GM23338 (cell line): Measurements from ENCODE around the gene ERC2.
"Not testable (repeated sequence)": the region's sequence is repeated elsewhere in the genome, so short reads cannot be mapped to it uniquely, and the experiment has no call there.

Source experiments
- CREB1 ChIP-seq: fragments of 250-450 bp; sonication (Bioruptor Pico); IDR thresholded peaks from 2 replicates; pipeline ENCODE4 v1.5.0; 2020; ENCODE audit warnings: low read depth, mild to moderate bottlenecking, moderate library complexity
- CTCF ChIP-seq, 2 experiments: fragments of 200-600 bp in 1 of 2; sonication (generic) in 1 of 2; conservative IDR thresholded peaks; 2 replicates each; pipeline versions ENCODE4 v1.5.1 to v1.6.1; 2016 to 2017; ENCODE audit warnings: antibody characterized with exemption in 2 of 2, low read depth in 2 of 2, mild to moderate bottlenecking in 2 of 2, moderate library complexity in 1 of 2
- EZH2 ChIP-seq: fragments of 200-600 bp; sonication (generic); IDR thresholded peaks from one replicate; pipeline ENCODE4 v1.8.0; 2017; ENCODE audit warnings: antibody characterized with exemption, mild to moderate bottlenecking, low read depth; ENCODE audit not compliant: unreplicated experiment
- EZH2phosphoT487 ChIP-seq: fragments of 200-600 bp; sonication (generic); IDR thresholded peaks from one replicate; pipeline ENCODE4 v1.8.1; 2018; ENCODE audit warnings: antibody characterized with exemption; ENCODE audit not compliant: unreplicated experiment
- REST ChIP-seq: IDR thresholded peaks from one replicate; pipeline ENCODE4 v1.6.1; 2018; ENCODE audit warnings: antibody characterized with exemption; ENCODE audit not compliant: unreplicated experiment

- not testable (repeated sequence) for TF ChIP-seq CREB1 (CRISPR knock-in tag); REST; EZH2phosphoT487; EZH2
- peak; percentile 53 to 82 for TF ChIP-seq CTCF (conservative IDR thresholded peaks at IDR 0.05; ENCODE audit: low read depth in 2 of 2)
Observed at GRCh38 chr3:55505102-55505501, 963.2 kb downstream of the ERC2 start.
